GM23338 (cell line): Measurements from ENCODE around the gene SYNDIG1. TPM values are rescaled to one million over a fixed set of nuclear protein-coding genes. Genes with fewer than 3 reads are reported as not detected.

Experiments used
- ATAC-seq: fragments of 200-7000 bp; cut with Tn5 transposase; 3 replicates; pipeline ENCODE4 v1.9.1; 2020
- DNase-seq: peaks from one replicate; pipeline ENCODE4 v3.0.0-alpha.2; 2015; ENCODE audit warnings: low spot score
- H2AFZ ChIP-seq: fragments of 200-600 bp; sonication (generic); 2 replicates; pipeline ENCODE4 v1.8.0; 2016; ENCODE audit warnings: antibody characterized with exemption, mild to moderate bottlenecking, moderate library complexity
- H3F3A ChIP-seq: fragments of 200-600 bp; sonication (generic); replicated peaks from 2 replicates; pipeline ENCODE4 v1.8.0; 2017; ENCODE audit warnings: antibody characterized with exemption, mixed run types, low read depth
- H3K27ac ChIP-seq: fragments of 200-600 bp; sonication (generic); 2 replicates; pipeline ENCODE4 v1.6.1; 2016; ENCODE audit warnings: low read depth
- H3K27me3 ChIP-seq: fragments of 200-600 bp; sonication (generic); 2 replicates; pipeline ENCODE4 v1.8.0; 2016; ENCODE audit warnings: mild to moderate bottlenecking, mixed run types, moderate library complexity; ENCODE audit not compliant: insufficient read depth
- H3K36me3 ChIP-seq: fragments of 200-600 bp; sonication (generic); 2 replicates; pipeline ENCODE4 v1.8.0; 2016; ENCODE audit warnings: mild to moderate bottlenecking; ENCODE audit not compliant: insufficient read depth
- H3K4me1 ChIP-seq: fragments of 200-600 bp; sonication (generic); 2 replicates; pipeline ENCODE4 v1.8.0; 2016; ENCODE audit warnings: mild to moderate bottlenecking, moderate library complexity; ENCODE audit not compliant: insufficient read depth
- H3K4me2 ChIP-seq: fragments of 200-600 bp; sonication (generic); 2 replicates; pipeline ENCODE4 v1.7.1; 2017; ENCODE audit warnings: mixed run types
- H3K4me3 ChIP-seq: fragments of 200-600 bp; sonication (generic); 2 replicates; pipeline ENCODE4 v1.6.1; 2016; ENCODE audit warnings: mixed run types
- H3K79me2 ChIP-seq: fragments of 200-600 bp; sonication (generic); replicated peaks from 2 replicates; pipeline ENCODE4 v1.8.0; 2017; ENCODE audit warnings: mild to moderate bottlenecking; ENCODE audit not compliant: insufficient read depth
- H3K9me2 ChIP-seq: fragments of 200-600 bp; sonication (generic); 2 replicates; pipeline ENCODE4 v1.8.0; 2017; ENCODE audit not compliant: insufficient read depth
- H4K20me1 ChIP-seq: fragments of 200-600 bp; sonication (generic); replicated peaks from 2 replicates; pipeline ENCODE4 v1.8.0; 2017; ENCODE audit warnings: mild to moderate bottlenecking; ENCODE audit not compliant: insufficient read depth
- H3K27ac Mint-ChIP-seq: 2 replicates; pipeline ENCODE4 v1.8.0; 2020; ENCODE audit warnings: inconsistent platforms, mild to moderate bottlenecking, moderate library complexity, mixed read lengths
- H3K27me3 Mint-ChIP-seq: 3 replicates; pipeline ENCODE4 v1.8.0; 2022; ENCODE audit warnings: low read depth, mild to moderate bottlenecking, moderate library complexity, mixed read lengths, inconsistent platforms; ENCODE audit not compliant: insufficient read depth, poor library complexity
- H3K36me3 Mint-ChIP-seq: 3 replicates; pipeline ENCODE4 v1.8.0; 2021; ENCODE audit warnings: low read depth, mild to moderate bottlenecking, inconsistent platforms, moderate library complexity, mixed read lengths
- H3K4me1 Mint-ChIP-seq: 3 replicates; pipeline ENCODE4 v1.8.0; 2020; ENCODE audit warnings: mild to moderate bottlenecking, inconsistent platforms, mixed read lengths
- H3K4me3 Mint-ChIP-seq: 3 replicates; pipeline ENCODE4 v1.8.0; 2021; ENCODE audit warnings: moderate library complexity, mild to moderate bottlenecking, inconsistent platforms, mixed read lengths
- H3K9me3 Mint-ChIP-seq: 3 replicates; pipeline ENCODE4 v1.8.0; 2020; ENCODE audit warnings: moderate library complexity, mild to moderate bottlenecking, inconsistent platforms, mixed read lengths
- CREB1 ChIP-seq: fragments of 250-450 bp; sonication (Bioruptor Pico); IDR thresholded peaks from 2 replicates; pipeline ENCODE4 v1.5.0; 2020; ENCODE audit warnings: low read depth, mild to moderate bottlenecking, moderate library complexity
- EZH2 ChIP-seq: fragments of 200-600 bp; sonication (generic); IDR thresholded peaks from one replicate; pipeline ENCODE4 v1.8.0; 2017; ENCODE audit warnings: antibody characterized with exemption, mild to moderate bottlenecking, low read depth; ENCODE audit not compliant: unreplicated experiment
- JUNB ChIP-seq: IDR thresholded peaks from one replicate; pipeline ENCODE4 v1.6.1; 2016; ENCODE audit warnings: antibody characterized with exemption; ENCODE audit not compliant: unreplicated experiment
- NANOG ChIP-seq: IDR thresholded peaks from 2 replicates; pipeline ENCODE4 v1.6.1; 2016; ENCODE audit warnings: antibody characterized with exemption, borderline replicate concordance
- POLR2AphosphoS5 ChIP-seq: IDR thresholded peaks from 2 replicates; pipeline ENCODE4 v1.6.1; 2016; ENCODE audit warnings: antibody characterized with exemption, low read depth
- STAT1 ChIP-seq: IDR thresholded peaks from one replicate; pipeline ENCODE4 v1.6.1; 2016; ENCODE audit warnings: antibody characterized with exemption; ENCODE audit not compliant: unreplicated experiment
- ZNF114 ChIP-seq: fragments of 250-450 bp; sonication (Bioruptor Pico); IDR thresholded peaks from 2 replicates; pipeline ENCODE4 v1.5.0; 2020; ENCODE audit warnings: mild to moderate bottlenecking, moderate library complexity
- polyA plus RNA-seq: library from polyadenylated mRNA; unstranded; fragments of >200 nt; fragmentation: Nextera tagmentation; extraction: Ambion mirVana; gene quantifications from 2 replicates; pipeline ENCODE4 v1.2.1, GENCODE V29; 2016
- total RNA-seq: library from RNA; depleted of rRNA; stranded (reverse); fragments of >200 nt; shearing (Covaris generic); gene quantifications from 2 replicates; pipeline ENCODE4 v1.2.3, GENCODE V29; 2014
- TF ChIP-seq, protein P1 (sequence below), 2 experiments: fragments of 200-600 bp in 1 of 2; sonication (generic) in 1 of 2; conservative IDR thresholded peaks; 2 replicates each; pipeline versions ENCODE4 v1.5.1 to v1.6.1; 2016 to 2017; ENCODE audit warnings: antibody characterized with exemption in 2 of 2, low read depth in 2 of 2, mild to moderate bottlenecking in 2 of 2, moderate library complexity in 1 of 2
- TF ChIP-seq, protein P2 (sequence below): IDR thresholded peaks from one replicate; pipeline ENCODE4 v1.6.1; 2018; ENCODE audit warnings: antibody characterized with exemption; ENCODE audit not compliant: unreplicated experiment

SYNDIG1 gene
- total and polyA plus RNA-seq, 2 experiments from 2014 or later = 2.8 to 4.8 TPM

DNA sequence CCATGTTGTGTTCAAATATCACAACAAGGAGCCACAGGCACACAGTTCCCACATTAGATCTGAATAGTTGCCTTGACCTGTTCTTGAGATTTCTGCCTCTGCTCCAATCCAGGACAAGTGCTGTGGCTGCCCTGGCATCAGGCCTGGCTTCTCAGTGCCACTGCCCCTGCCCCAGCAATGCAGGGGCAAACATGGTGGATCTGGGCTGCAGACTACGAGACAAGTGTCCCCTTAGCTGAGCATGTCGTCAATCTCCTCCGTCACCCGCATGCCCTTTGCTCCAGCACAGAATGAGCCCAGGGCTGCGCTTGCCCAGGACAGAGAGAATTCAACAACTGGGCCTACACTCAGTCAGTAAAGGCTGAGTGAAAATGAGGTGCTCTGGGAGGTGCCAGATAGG is 201.6 kb downstream of the SYNDIG1 start:
- no peaks in the 10 kb centered on the region for H3K79me2 ChIP-seq
- DNase-seq (no peak), ATAC-seq (no peak)
- Mint-ChIP-seq H3K36me3 (no peaks in the 10 kb centered on the region; the same call in 2 of the 3 replicates), H3K4me1 (peaks cover 6% of the 10 kb centered on the region; the same call in 1 of the 3 replicates), H3K4me3 (no peak overlapping the region), H3K27ac (no peak overlapping the region), H3K27me3 (peaks cover 8% of the 10 kb centered on the region), H3K9me3 (peaks cover 4% of the 10 kb centered on the region; the same call in 2 of the 3 replicates)
- no peaks in the 10 kb centered on the region for H4K20me1 ChIP-seq
- H3F3A ChIP-seq = no peaks in the 10 kb centered on the region
- TF ChIP-seq JUNB = no peak
- no peak for TF ChIP-seq STAT1
- no peak for TF ChIP-seq NANOG
- TF ChIP-seq, protein P1, sequence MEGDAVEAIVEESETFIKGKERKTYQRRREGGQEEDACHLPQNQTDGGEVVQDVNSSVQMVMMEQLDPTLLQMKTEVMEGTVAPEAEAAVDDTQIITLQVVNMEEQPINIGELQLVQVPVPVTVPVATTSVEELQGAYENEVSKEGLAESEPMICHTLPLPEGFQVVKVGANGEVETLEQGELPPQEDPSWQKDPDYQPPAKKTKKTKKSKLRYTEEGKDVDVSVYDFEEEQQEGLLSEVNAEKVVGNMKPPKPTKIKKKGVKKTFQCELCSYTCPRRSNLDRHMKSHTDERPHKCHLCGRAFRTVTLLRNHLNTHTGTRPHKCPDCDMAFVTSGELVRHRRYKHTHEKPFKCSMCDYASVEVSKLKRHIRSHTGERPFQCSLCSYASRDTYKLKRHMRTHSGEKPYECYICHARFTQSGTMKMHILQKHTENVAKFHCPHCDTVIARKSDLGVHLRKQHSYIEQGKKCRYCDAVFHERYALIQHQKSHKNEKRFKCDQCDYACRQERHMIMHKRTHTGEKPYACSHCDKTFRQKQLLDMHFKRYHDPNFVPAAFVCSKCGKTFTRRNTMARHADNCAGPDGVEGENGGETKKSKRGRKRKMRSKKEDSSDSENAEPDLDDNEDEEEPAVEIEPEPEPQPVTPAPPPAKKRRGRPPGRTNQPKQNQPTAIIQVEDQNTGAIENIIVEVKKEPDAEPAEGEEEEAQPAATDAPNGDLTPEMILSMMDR (conservative IDR thresholded peaks at IDR 0.05; ENCODE audit: low read depth in 2 of 2) = no peak
- TF ChIP-seq POLR2AphosphoS5 = no peak
- H3K27me3 ChIP-seq = no peaks in the 10 kb centered on the region
- H3K4me3 ChIP-seq = no peak overlapping the region
- H3K9me2 ChIP-seq = 0 out of 2 replicates have a peak, but pooled peaks cover 3% of the 10 kb centered on the region
- no peak overlapping the region for H3K4me2 ChIP-seq
- no peak overlapping the region for H2AFZ ChIP-seq
- no peaks in the 10 kb centered on the region for H3K4me1 ChIP-seq
- H3K36me3 ChIP-seq = no peaks in the 10 kb centered on the region
- no peak overlapping the region for H3K27ac ChIP-seq

DNA sequence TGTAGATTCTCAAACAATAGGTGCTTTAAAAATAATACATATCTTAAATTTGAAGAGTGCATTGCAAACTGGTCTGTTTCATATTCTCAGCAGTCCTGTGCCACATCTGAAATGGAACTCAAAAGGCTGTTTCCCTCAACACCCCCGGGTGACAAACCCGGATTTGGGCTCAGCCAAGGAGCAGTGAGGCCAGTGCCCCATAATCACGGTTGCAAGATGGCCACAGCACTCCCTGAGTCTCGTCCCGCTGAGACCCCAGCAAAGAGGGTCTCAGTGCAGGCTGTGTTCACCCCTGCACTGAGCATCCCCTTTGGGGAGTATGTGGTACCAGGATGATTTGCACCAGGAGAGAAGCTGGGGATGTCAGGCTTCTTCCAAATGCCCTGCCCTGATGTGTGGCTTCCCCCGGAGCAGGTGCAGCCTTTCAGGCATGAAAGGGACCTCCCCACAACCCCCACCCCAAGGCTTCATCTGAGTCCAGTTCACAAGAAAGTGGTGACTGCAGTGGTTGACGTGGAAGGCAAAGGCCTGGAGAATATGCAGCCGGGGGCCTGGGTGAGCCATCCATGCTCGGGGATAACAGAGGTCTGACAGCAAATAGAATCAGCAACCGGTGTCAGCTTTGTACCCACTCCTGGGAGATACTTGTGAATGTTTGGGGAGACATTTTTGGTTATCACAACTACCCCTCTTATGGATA is 202.9 kb downstream of the SYNDIG1 start:
- H3K27ac Mint-ChIP-seq = no peak overlapping the region
- H3K9me3 Mint-ChIP-seq = peaks cover 4% of the 10 kb centered on the region; the same call in 2 of the 3 replicates
- ATAC-seq (no peak), DNase-seq (no peak)
- peaks cover 11% of the 10 kb centered on the region for H3K27me3 Mint-ChIP-seq
- Histone ChIP-seq H3K9me2 (0 out of 2 replicates have a peak, but pooled peaks cover 3% of the 10 kb centered on the region), H3K79me2 (no peaks in the 10 kb centered on the region), H4K20me1 (no peaks in the 10 kb centered on the region; the same call in 1 of the 2 replicates), H3K27ac (no peak overlapping the region), H3K4me3 (no peak overlapping the region), H3F3A (no peaks in the 10 kb centered on the region), H3K4me2 (no peak overlapping the region), H3K27me3 (no peaks in the 10 kb centered on the region), H2AFZ (no peak overlapping the region), H3K4me1 (no peaks in the 10 kb centered on the region), H3K36me3 (no peaks in the 10 kb centered on the region)
- peaks cover 6% of the 10 kb centered on the region; the same call in 1 of the 3 replicates for H3K4me1 Mint-ChIP-seq
- no peak overlapping the region for H3K4me3 Mint-ChIP-seq
- no peaks in the 10 kb centered on the region; the same call in 2 of the 3 replicates for H3K36me3 Mint-ChIP-seq
- no peak for TF ChIP-seq STAT1
- TF ChIP-seq EZH2 = no peak
- TF ChIP-seq CREB1 = no peak
- no peak for TF ChIP-seq POLR2AphosphoS5
- TF ChIP-seq, protein P2, sequence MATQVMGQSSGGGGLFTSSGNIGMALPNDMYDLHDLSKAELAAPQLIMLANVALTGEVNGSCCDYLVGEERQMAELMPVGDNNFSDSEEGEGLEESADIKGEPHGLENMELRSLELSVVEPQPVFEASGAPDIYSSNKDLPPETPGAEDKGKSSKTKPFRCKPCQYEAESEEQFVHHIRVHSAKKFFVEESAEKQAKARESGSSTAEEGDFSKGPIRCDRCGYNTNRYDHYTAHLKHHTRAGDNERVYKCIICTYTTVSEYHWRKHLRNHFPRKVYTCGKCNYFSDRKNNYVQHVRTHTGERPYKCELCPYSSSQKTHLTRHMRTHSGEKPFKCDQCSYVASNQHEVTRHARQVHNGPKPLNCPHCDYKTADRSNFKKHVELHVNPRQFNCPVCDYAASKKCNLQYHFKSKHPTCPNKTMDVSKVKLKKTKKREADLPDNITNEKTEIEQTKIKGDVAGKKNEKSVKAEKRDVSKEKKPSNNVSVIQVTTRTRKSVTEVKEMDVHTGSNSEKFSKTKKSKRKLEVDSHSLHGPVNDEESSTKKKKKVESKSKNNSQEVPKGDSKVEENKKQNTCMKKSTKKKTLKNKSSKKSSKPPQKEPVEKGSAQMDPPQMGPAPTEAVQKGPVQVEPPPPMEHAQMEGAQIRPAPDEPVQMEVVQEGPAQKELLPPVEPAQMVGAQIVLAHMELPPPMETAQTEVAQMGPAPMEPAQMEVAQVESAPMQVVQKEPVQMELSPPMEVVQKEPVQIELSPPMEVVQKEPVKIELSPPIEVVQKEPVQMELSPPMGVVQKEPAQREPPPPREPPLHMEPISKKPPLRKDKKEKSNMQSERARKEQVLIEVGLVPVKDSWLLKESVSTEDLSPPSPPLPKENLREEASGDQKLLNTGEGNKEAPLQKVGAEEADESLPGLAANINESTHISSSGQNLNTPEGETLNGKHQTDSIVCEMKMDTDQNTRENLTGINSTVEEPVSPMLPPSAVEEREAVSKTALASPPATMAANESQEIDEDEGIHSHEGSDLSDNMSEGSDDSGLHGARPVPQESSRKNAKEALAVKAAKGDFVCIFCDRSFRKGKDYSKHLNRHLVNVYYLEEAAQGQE = no peak
- no peak for TF ChIP-seq JUNB
- TF ChIP-seq, protein P1 (conservative IDR thresholded peaks at IDR 0.05; ENCODE audit: low read depth in 2 of 2) = no peak
- no peak for TF ChIP-seq ZNF114
